ENCODE data around the gene NPDC1. TPM values are rescaled to one million over a fixed set of nuclear protein-coding genes. Genes with fewer than 3 reads are reported as not detected.

Gene NPDC1
- total and polyA plus RNA-seq, 2 donors (not counting 1 experiment from before 2014, with no cell fraction given) = 0.17 to 0.19 TPM

- peak overlapping the region; percentile 76 for H2AFZ ChIP-seq (ENCODE audit: insufficient read depth, low read depth, low read length, poor library complexity, severe bottlenecking)
- intact Hi-C loops (cut with micrococcal nuclease) = loop anchor here (1.0 to 5.0 kb wide), 6 partner anchors 9 to 603 kb away; partner anchors contain the start of genes DPP7, SAPCD2, SEC16A and TMEM141
- H3K27me3 ChIP-seq (replicated peaks in 1 of 4; ENCODE audit: control extremely low read depth in 1 of 4, control insufficient read depth in 3 of 4, insufficient read depth in 4 of 4, low read length in 3 of 4) = no peaks in the 10 kb centered on the region
- H3K4me1 ChIP-seq (ENCODE audit: control insufficient read depth in 2 of 2, insufficient read depth in 2 of 2, low read length in 2 of 2) = peaks cover 18 to 41% of the 10 kb centered on the region in 2 donors
- H3K27me3 Mint-ChIP-seq = no peaks in the 10 kb centered on the region
- H4K20me1 ChIP-seq (ENCODE audit: control insufficient read depth, insufficient read depth, low read length, poor library complexity, severe bottlenecking) = no peaks in the 10 kb centered on the region
- peak; percentile 0 for ATAC-seq (ENCODE audit: low read depth)
- peak overlapping the region; percentile 88 to 97 for H3K27ac ChIP-seq (ENCODE audit: low read length in 2 of 2)
- WGBS (ENCODE audit: insufficient coverage) = under 1% methylated on average over 58 of the region's 58 CpGs
- H3K36me3 ChIP-seq (replicated peaks in 1 of 2; ENCODE audit: control extremely low read depth in 1 of 2, control insufficient read depth in 1 of 2, extremely low read depth in 1 of 2, insufficient read depth in 2 of 2, low read length in 1 of 2) = peaks cover 0 to 20% of the 10 kb centered on the region in 2 experiments
- peak overlapping the region; percentile 98 for H3K27ac Mint-ChIP-seq
- H3K9ac ChIP-seq (ENCODE audit: low read length) = peak overlapping the region; percentile 96
- H3K9me3 Mint-ChIP-seq (ENCODE audit: insufficient read depth) = no peaks in the 10 kb centered on the region
- CTCF ChIA-PET = interaction anchor here (0.7 to 2.8 kb wide), 11 partner anchors 10 to 295 kb away, joined by 3 to 19 read pairs (median 9); partner anchors contain the start of genes NPDC1, RNF224, SAPCD2 and TMEM141
- no peak for DNase-seq
- TF ChIP-seq EZH2 (IDR thresholded peaks at IDR 0.05; ENCODE audit: borderline replicate concordance, insufficient read depth, low read depth, low read length, poor library complexity, severe bottlenecking) (no peak), CTCF (IDR thresholded peaks at IDR 0.05) (no peak)
- H3K4me3 ChIP-seq (ENCODE audit: control extremely low read depth in 1 of 5, extremely low read depth in 1 of 5, insufficient read depth in 1 of 5, low read depth in 2 of 5, low read length in 4 of 5) = peak overlapping the region; percentile 26 to 74 (median 71)
- POLR2A ChIA-PET = interaction anchor here (0.6 to 2.8 kb wide), 15 partner anchors 9 to 376 kb away, joined by 3 to 19 read pairs (median 5); partner anchors contain the start of genes NELFB, SAPCD2, SSNA1 and UAP1L1
- H3K9me3 ChIP-seq (ENCODE audit: control extremely low read depth in 1 of 3, control insufficient read depth in 2 of 3, insufficient read depth in 1 of 3, low read length in 2 of 3) = no peaks in the 10 kb centered on the region
- peaks cover 40% of the 10 kb centered on the region for H3K4me1 Mint-ChIP-seq
- peak overlapping the region; percentile 96 for H3K4me2 ChIP-seq (replicated peaks; ENCODE audit: low read depth, low read length, poor library complexity, severe bottlenecking)
- H3K4me3 Mint-ChIP-seq = peak overlapping the region; percentile 97
- peaks cover 24% of the 10 kb centered on the region for H3K79me2 ChIP-seq (ENCODE audit: control insufficient read depth, insufficient read depth, low read length)
These were observed 40.0 kb upstream of the NPDC1 start for GRCh38 chr9:137085920-137086530.

- H3K4me1 Mint-ChIP-seq = peaks cover 44% of the 10 kb centered on the region
- H3K79me2 ChIP-seq (ENCODE audit: control insufficient read depth, insufficient read depth, low read length) = peaks cover 18% of the 10 kb centered on the region
- H3K4me3 ChIP-seq (ENCODE audit: control extremely low read depth in 1 of 5, extremely low read depth in 1 of 5, insufficient read depth in 1 of 5, low read depth in 2 of 5, low read length in 4 of 5) = no peak overlapping the region
- TF ChIP-seq CTCF (IDR thresholded peaks at IDR 0.05) (no peak), EZH2 (IDR thresholded peaks at IDR 0.05; ENCODE audit: borderline replicate concordance, insufficient read depth, low read depth, low read length, poor library complexity, severe bottlenecking) (no peak)
- intact Hi-C loops (cut with micrococcal nuclease) = no loop called here
- H3K27me3 ChIP-seq (replicated peaks in 1 of 4; ENCODE audit: control extremely low read depth in 1 of 4, control insufficient read depth in 3 of 4, insufficient read depth in 4 of 4, low read length in 3 of 4) = no peaks in the 10 kb centered on the region
- H3K36me3 ChIP-seq (replicated peaks in 1 of 2; ENCODE audit: control extremely low read depth in 1 of 2, control insufficient read depth in 1 of 2, extremely low read depth in 1 of 2, insufficient read depth in 2 of 2, low read length in 1 of 2) = peaks cover 0 to 28% of the 10 kb centered on the region in 2 experiments
- peak overlapping the region; percentile 32 for H3K27ac Mint-ChIP-seq
- H3K9me3 Mint-ChIP-seq (ENCODE audit: insufficient read depth) = no peaks in the 10 kb centered on the region
- DNase-seq (no peak), ATAC-seq (ENCODE audit: low read depth) (no peak)
- H3K4me3 Mint-ChIP-seq = no peak overlapping the region
- ChIA-PET POLR2A (interaction anchor here (0.7 to 2.8 kb wide), 3 partner anchors 15 to 466 kb away, joined by 6 to 19 read pairs (median 8); partner anchors contain the start of gene SAPCD2), CTCF (interaction anchor here (0.6 to 2.7 kb wide), 8 partner anchors 8 to 152 kb away, joined by 3 to 19 read pairs (median 4); partner anchors contain the start of genes SAPCD2 and UAP1L1)
- H3K27me3 Mint-ChIP-seq = no peaks in the 10 kb centered on the region
- peaks cover 9% of the 10 kb centered on the region for H4K20me1 ChIP-seq (ENCODE audit: control insufficient read depth, insufficient read depth, low read length, poor library complexity, severe bottlenecking)
- no peak overlapping the region for H3K4me2 ChIP-seq (replicated peaks; ENCODE audit: low read depth, low read length, poor library complexity, severe bottlenecking)
- WGBS (ENCODE audit: insufficient coverage) = 88% methylated on average over 7 of the region's 9 CpGs
- H2AFZ ChIP-seq (ENCODE audit: insufficient read depth, low read depth, low read length, poor library complexity, severe bottlenecking) = no peak overlapping the region
- peaks cover 18 to 41% of the 10 kb centered on the region in 2 donors for H3K4me1 ChIP-seq (ENCODE audit: control insufficient read depth in 2 of 2, insufficient read depth in 2 of 2, low read length in 2 of 2)
- no peak overlapping the region for H3K27ac ChIP-seq (ENCODE audit: low read length in 2 of 2)
- H3K9ac ChIP-seq (ENCODE audit: low read length) = no peak overlapping the region
- no peaks in the 10 kb centered on the region for H3K9me3 ChIP-seq (ENCODE audit: control extremely low read depth in 1 of 3, control insufficient read depth in 2 of 3, insufficient read depth in 1 of 3, low read length in 2 of 3)
These were observed 38.5 kb upstream of the NPDC1 start for GRCh38 chr9:137084526-137084925.

All from B cell (primary cell).